Mesenchymal stem cell (in vitro differentiated cells and primary cell): ENCODE measurements around the gene TOM1L2.

Source experiments
- DNase-seq: peaks from one replicate; pipeline ENCODE4 v3.0.0-alpha.2; 2013
- H2AFZ ChIP-seq: one replicate; pipeline ENCODE4 v1.6.1; 2013; ENCODE audit warnings: low read depth, mild to moderate bottlenecking, control low read depth, inconsistent platforms, low read length, moderate library complexity
- H2AK5ac ChIP-seq: 2 replicates; pipeline ENCODE4 v1.6.1; 2013; ENCODE audit warnings: low read length, moderate library complexity, mild to moderate bottlenecking, inconsistent platforms; ENCODE audit not compliant: severe bottlenecking
- H2BK120ac ChIP-seq: one replicate; pipeline ENCODE4 v1.6.1; 2013; ENCODE audit warnings: low read depth, mild to moderate bottlenecking, inconsistent platforms, low read length, moderate library complexity
- H2BK12ac ChIP-seq, 2 experiments: one replicate each; pipeline ENCODE4 v1.6.1; 2013; ENCODE audit warnings: inconsistent platforms in 2 of 2, low read length in 2 of 2, mild to moderate bottlenecking in 2 of 2, moderate library complexity in 2 of 2, control low read depth in 1 of 2
- H2BK15ac ChIP-seq: one replicate; pipeline ENCODE4 v1.6.1; 2013; ENCODE audit warnings: mild to moderate bottlenecking, low read depth, inconsistent platforms; ENCODE audit not compliant: poor library complexity, severe bottlenecking
- H2BK5ac ChIP-seq: 2 replicates; pipeline ENCODE4 v1.6.1; 2013; ENCODE audit warnings: low read depth, mild to moderate bottlenecking, low read length, control low read depth, inconsistent platforms; ENCODE audit not compliant: poor library complexity, severe bottlenecking
- H3K14ac ChIP-seq, 2 experiments: one replicate each; pipeline ENCODE4 v1.6.1; 2013; ENCODE audit warnings: inconsistent platforms in 2 of 2, low read length in 2 of 2, control low read depth in 1 of 2, mild to moderate bottlenecking in 1 of 2, moderate library complexity in 1 of 2
- H3K18ac ChIP-seq, 2 experiments: one replicate each; pipeline ENCODE4 v1.6.1; 2013; ENCODE audit warnings: inconsistent platforms in 2 of 2, low read length in 2 of 2, control low read depth in 1 of 2, low read depth in 1 of 2, mild to moderate bottlenecking in 1 of 2
- H3K23ac ChIP-seq, 2 experiments: one replicate each; pipeline ENCODE4 v1.6.1; 2013; ENCODE audit warnings: inconsistent platforms in 2 of 2, low read length in 2 of 2, mild to moderate bottlenecking in 2 of 2, moderate library complexity in 2 of 2, control low read depth in 1 of 2
- H3K27ac ChIP-seq: 2 replicates; pipeline ENCODE4 v1.5.1; 2013; ENCODE audit warnings: mild to moderate bottlenecking, moderate library complexity, low read length, control low read depth, inconsistent platforms; ENCODE audit not compliant: poor library complexity, severe bottlenecking
- H3K27me3 ChIP-seq, 2 experiments: 2 replicates each; pipeline versions ENCODE4 v1.6.1 to v1.7.0; 2013; ENCODE audit warnings: low read length in 2 of 2, mild to moderate bottlenecking in 2 of 2, moderate library complexity in 2 of 2, control low read depth in 1 of 2, inconsistent platforms in 1 of 2; ENCODE audit not compliant: control insufficient read depth in 1 of 2, insufficient read depth in 1 of 2
- H3K36me3 ChIP-seq, 2 experiments: 2 replicates each; pipeline versions ENCODE4 v1.6.1 to v1.7.0; 2013; ENCODE audit warnings: low read length in 2 of 2, control low read depth in 1 of 2, inconsistent platforms in 1 of 2, low read depth in 1 of 2, mild to moderate bottlenecking in 1 of 2; ENCODE audit not compliant: insufficient read depth in 2 of 2, control insufficient read depth in 1 of 2
- H3K4ac ChIP-seq, 2 experiments: one replicate each; pipeline ENCODE4 v1.6.1; 2013; ENCODE audit warnings: inconsistent platforms in 2 of 2, low read length in 2 of 2, mild to moderate bottlenecking in 2 of 2, moderate library complexity in 2 of 2, control low read depth in 1 of 2, low read depth in 1 of 2
- H3K4me1 ChIP-seq: 2 replicates; pipeline ENCODE4 v1.6.1; 2013; ENCODE audit warnings: low read depth, low read length, control low read depth; ENCODE audit not compliant: control insufficient read depth, insufficient read depth
- H3K4me2 ChIP-seq: 2 replicates; pipeline ENCODE4 v1.6.1; 2013; ENCODE audit warnings: low read length, mild to moderate bottlenecking, inconsistent platforms; ENCODE audit not compliant: poor library complexity, severe bottlenecking
- H3K4me3 ChIP-seq, 2 experiments: 2 replicates each; pipeline versions ENCODE4 v1.5.1 to v1.7.0; 2013; ENCODE audit warnings: low read length in 2 of 2, mild to moderate bottlenecking in 2 of 2, control low read depth in 1 of 2, low read depth in 1 of 2; ENCODE audit not compliant: insufficient read depth in 1 of 2
- H3K79me1 ChIP-seq: replicated peaks from 2 replicates; pipeline ENCODE4 v1.6.1; 2013; ENCODE audit warnings: mild to moderate bottlenecking, control low read depth, low read length, inconsistent platforms; ENCODE audit not compliant: poor library complexity, severe bottlenecking
- H3K9ac ChIP-seq: 2 replicates; pipeline ENCODE4 v1.7.0; 2013; ENCODE audit warnings: mild to moderate bottlenecking, low read length, moderate library complexity
- H3K9me3 ChIP-seq: 2 replicates; pipeline ENCODE4 v1.7.0; 2013; ENCODE audit warnings: mild to moderate bottlenecking, low read length; ENCODE audit not compliant: control insufficient read depth
- H4K8ac ChIP-seq: one replicate; pipeline ENCODE4 v1.6.1; 2013; ENCODE audit warnings: inconsistent platforms, mild to moderate bottlenecking, low read length, moderate library complexity
- H4K91ac ChIP-seq: one replicate; pipeline ENCODE4 v1.6.1; 2013; ENCODE audit warnings: mild to moderate bottlenecking, low read length, inconsistent platforms
- WGBS: methylation state at CpG from one replicate; pipeline ENCODE4 v1.1.7; 2013; ENCODE audit warnings: mixed read lengths; 5-methylcytosine and 5-hydroxymethylcytosine counted together

Gene TOM1L2

GRCh38 chr17:17796787-17797061, 175.5 kb downstream of the TOM1L2 start:
- no peaks in the 10 kb centered on the region for H3K27me3 ChIP-seq
- H2BK5ac ChIP-seq, result no peak overlapping the region
- H4K91ac ChIP-seq, result no peak overlapping the region
- H3K4me3 ChIP-seq, result no peak overlapping the region
- WGBS, result 96% methylated on average over 13 of the region's 13 CpGs
- H3K4me1 ChIP-seq, result peaks cover 16% of the 10 kb centered on the region
- H3K14ac ChIP-seq, result no peak overlapping the region
- H3K36me3 ChIP-seq, result peaks cover 52 to 87% of the 10 kb centered on the region in 2 experiments
- H3K23ac ChIP-seq, result no peak overlapping the region
- no peak overlapping the region for H3K4ac ChIP-seq
- H3K9me3 ChIP-seq, result no peaks in the 10 kb centered on the region
- H2AK5ac ChIP-seq, result no peak overlapping the region
- H3K27ac ChIP-seq, result no peak overlapping the region
- H4K8ac ChIP-seq, result no peak overlapping the region
- H3K4me2 ChIP-seq, result no peak overlapping the region
- DNase-seq, result no peak
- no peak overlapping the region for H2BK120ac ChIP-seq
- no peak overlapping the region for H3K9ac ChIP-seq
- peaks cover 54% of the 10 kb centered on the region for H3K79me1 ChIP-seq
- H2BK12ac ChIP-seq, result no peak overlapping the region
- H2AFZ ChIP-seq, result no peak overlapping the region
- H2BK15ac ChIP-seq, result no peak overlapping the region
- no peak overlapping the region for H3K18ac ChIP-seq

- H3K9me3 ChIP-seq, result no peaks in the 10 kb centered on the region
- H2BK15ac ChIP-seq, result no peak overlapping the region
- H3K23ac ChIP-seq, result no peak overlapping the region
- H3K4ac ChIP-seq, result no peak overlapping the region
- H4K91ac ChIP-seq, result no peak overlapping the region
- H3K4me3 ChIP-seq, result no peak overlapping the region
- no peak overlapping the region for H3K14ac ChIP-seq
- peaks cover 52 to 82% of the 10 kb centered on the region in 2 experiments for H3K36me3 ChIP-seq
- no peak overlapping the region for H2BK120ac ChIP-seq
- H2AK5ac ChIP-seq, result no peak overlapping the region
- no peak overlapping the region for H3K27ac ChIP-seq
- H4K8ac ChIP-seq, result no peak overlapping the region
- no peak overlapping the region for H3K18ac ChIP-seq
- H3K4me2 ChIP-seq, result no peak overlapping the region
- DNase-seq, result no peak
- no peak overlapping the region for H2AFZ ChIP-seq
- no peak overlapping the region for H2BK5ac ChIP-seq
- over 99% methylated on average over 32 of the region's 40 CpGs for WGBS
- H3K27me3 ChIP-seq, result no peaks in the 10 kb centered on the region
- peaks cover 17% of the 10 kb centered on the region for H3K4me1 ChIP-seq
- no peak overlapping the region for H3K9ac ChIP-seq
- peaks cover 57% of the 10 kb centered on the region for H3K79me1 ChIP-seq
- no peak overlapping the region for H2BK12ac ChIP-seq
Measured at GRCh38 chr17:17795946-17796786, 176.0 kb downstream of the TOM1L2 start.

GRCh38 chr17:17795296-17795695, 176.9 kb downstream of the TOM1L2 start:
- Histone ChIP-seq H2BK5ac (no peak overlapping the region), H3K14ac (no peak overlapping the region), H4K91ac (no peak overlapping the region), H3K9me3 (no peaks in the 10 kb centered on the region), H3K4me2 (no peak overlapping the region), H2BK120ac (no peak overlapping the region), H3K36me3 (peaks cover 52 to 73% of the 10 kb centered on the region in 2 experiments), H2BK15ac (no peak overlapping the region), H3K4me1 (peaks cover 17% of the 10 kb centered on the region), H3K9ac (no peak overlapping the region), H3K18ac (no peak overlapping the region), H3K27me3 (no peaks in the 10 kb centered on the region), H3K79me1 (peaks cover 58% of the 10 kb centered on the region), H3K4ac (no peak overlapping the region), H4K8ac (no peak overlapping the region), H2AK5ac (no peak overlapping the region), H2BK12ac (no peak overlapping the region), H3K23ac (no peak overlapping the region), H2AFZ (no peak overlapping the region), H3K27ac (no peak overlapping the region), H3K4me3 (no peak overlapping the region)
- DNase-seq, result no peak
- 95% methylated on average over 12 of the region's 12 CpGs for WGBS

- Histone ChIP-seq H2AK5ac (no peak overlapping the region), H3K27ac (no peak overlapping the region), H2BK120ac (no peak overlapping the region), H3K79me1 (peaks cover 65% of the 10 kb centered on the region), H4K8ac (no peak overlapping the region), H3K9ac (no peak overlapping the region), H3K4ac (no peak overlapping the region), H3K4me3 (no peak overlapping the region), H3K9me3 (no peaks in the 10 kb centered on the region), H3K18ac (no peak overlapping the region), H2AFZ (no peak overlapping the region), H2BK15ac (no peak overlapping the region), H3K23ac (no peak overlapping the region), H4K91ac (no peak overlapping the region), H3K14ac (no peak overlapping the region), H3K4me2 (no peak overlapping the region), H2BK12ac (no peak overlapping the region), H3K27me3 (no peaks in the 10 kb centered on the region), H3K4me1 (peaks cover 20% of the 10 kb centered on the region), H2BK5ac (no peak overlapping the region), H3K36me3 (peaks cover 51 to 65% of the 10 kb centered on the region in 2 experiments)
- 98% methylated on average over 31 of the region's 31 CpGs for WGBS
- DNase-seq, result no peak
Measured at GRCh38 chr17:17794382-17794781, 177.8 kb downstream of the TOM1L2 start.
